GM18951 (cell line): Measurements from ENCODE around the gene ZNF556.

Experiments
- POLR2A ChIP-seq: IDR thresholded peaks from 4 replicates; pipeline ENCODE4 v1.6.1; 2011; ENCODE audit warnings: mild to moderate bottlenecking; ENCODE audit not compliant: insufficient read length, insufficient read depth; ENCODE audit errors: extremely low read depth
- in situ Hi-C: fragments of 300-500 bp; cut with MboI; formaldehyde crosslinking; loops from one replicate; pipeline ENCODE4 v1.12.0; 2022; ENCODE audit warnings: low sequenced_read_pairs, mixed read lengths, inconsistent platforms; ENCODE audit not compliant: unreplicated experiment

The ZNF556 gene

GRCh38 chr19:2845107-2845506, 22.0 kb upstream of the ZNF556 start:
- in situ Hi-C loops = no loop called here
- no peak for TF ChIP-seq POLR2A

DNA sequence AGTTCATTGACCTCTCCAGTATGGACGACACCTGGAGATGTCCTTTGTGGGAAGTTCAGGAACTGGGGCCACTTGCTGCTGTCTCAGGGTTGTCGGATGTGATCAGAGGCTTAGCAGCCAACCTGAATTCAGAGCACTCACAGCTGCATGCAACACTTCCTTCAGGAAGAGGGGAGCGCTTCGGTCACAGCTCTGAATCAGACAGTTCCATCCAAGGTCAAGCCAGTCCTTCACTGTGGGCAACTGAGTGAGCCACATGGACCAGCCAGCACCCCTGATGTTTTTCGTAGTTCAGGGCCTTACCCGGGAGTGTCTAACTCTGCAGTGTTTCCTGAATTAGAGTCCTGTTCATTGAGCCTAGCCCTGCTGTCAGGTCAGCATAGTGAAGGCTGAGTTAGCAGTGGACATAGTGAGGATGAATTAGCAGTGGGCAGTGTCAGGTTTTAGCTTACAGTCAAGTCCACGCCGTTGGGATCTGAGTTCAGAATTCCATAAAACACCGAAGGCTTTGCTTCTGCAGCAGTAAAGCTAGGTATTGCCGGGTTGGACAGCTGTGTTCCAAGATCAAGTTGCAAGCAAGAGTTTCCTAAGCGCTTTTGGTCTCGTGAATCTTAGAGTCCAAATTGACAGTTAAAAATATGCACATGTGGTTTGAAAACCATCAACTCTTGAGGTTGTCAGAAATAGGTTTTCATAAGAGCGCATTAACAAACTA, 20.8 kb upstream of the ZNF556 start:
- TF ChIP-seq POLR2A = no peak

GRCh38 chr19:2847507-2847906, 19.6 kb upstream of the ZNF556 start:
- in situ Hi-C loops = no loop called here
- no peak for TF ChIP-seq POLR2A

More for the DNA sequence above, 20.8 kb upstream of the ZNF556 start:
- in situ Hi-C loops = no loop called here

DNA sequence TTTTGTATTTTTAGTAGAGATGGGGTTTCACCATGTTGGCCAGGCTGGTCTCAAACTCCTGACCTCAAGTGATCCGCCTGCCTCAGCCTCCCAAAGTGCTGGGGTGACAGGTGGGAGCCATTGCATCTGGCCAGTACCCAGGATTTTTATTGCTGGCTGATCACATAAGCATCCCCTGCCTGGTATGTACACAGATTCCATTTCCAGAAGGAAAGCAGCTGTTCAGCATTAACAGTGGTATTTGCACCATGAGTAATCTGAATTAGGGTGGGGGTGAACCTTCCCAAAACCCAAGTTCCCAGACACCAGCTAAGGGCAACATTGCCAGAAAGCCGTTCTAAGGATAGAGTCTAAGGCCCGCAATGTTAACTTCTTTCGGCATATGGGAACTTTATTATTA, 18.5 kb upstream of the ZNF556 start:
- TF ChIP-seq POLR2A = no peak
- in situ Hi-C loops = no loop called here

DNA sequence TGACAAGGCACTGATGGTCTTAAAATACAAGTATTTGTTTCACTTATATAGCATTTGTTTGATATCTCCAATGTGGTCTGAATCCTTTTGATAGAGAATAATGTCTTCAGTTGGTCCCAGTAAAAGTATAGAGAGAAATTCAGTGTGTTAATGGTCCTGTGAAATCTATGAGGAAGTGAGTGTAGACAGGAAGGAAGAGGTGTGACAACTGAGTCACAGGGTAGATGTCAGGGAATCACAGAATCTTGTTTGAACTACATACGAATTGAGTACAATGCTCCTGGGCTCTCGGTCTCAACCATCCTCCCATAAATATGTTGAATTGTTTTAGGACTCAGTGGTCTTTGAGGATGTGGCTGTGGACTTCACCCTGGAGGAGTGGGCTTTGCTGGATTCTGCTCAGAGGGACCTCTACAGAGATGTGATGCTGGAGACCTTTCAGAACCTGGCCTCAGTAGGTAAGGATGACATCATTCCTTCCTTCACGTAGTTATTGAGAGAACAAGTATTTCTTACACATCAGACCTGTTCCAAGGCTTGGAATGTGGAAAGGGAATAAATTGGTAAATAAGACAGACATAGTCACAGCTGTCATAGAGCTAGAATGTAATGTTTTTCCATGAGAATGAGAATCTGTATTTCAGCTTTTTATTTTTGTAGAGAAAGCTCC, 16.7 kb upstream of the ZNF556 start:
- TF ChIP-seq POLR2A = no peak
- in situ Hi-C loops = no loop called here

DNA sequence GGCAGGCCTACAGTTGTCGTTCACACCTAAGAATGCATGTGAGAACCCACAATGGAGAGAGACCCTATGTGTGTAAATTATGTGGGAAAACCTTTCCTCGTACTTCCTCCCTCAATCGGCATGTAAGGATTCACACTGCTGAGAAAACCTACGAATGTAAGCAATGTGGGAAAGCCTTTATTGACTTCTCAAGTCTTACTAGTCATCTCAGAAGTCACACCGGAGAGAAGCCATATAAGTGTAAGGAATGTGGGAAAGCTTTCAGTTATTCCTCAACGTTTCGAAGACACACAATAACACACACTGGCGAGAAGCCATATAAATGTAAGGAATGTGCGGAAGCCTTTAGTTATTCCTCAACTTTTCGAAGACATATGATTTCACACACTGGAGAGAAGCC, 14.5 kb upstream of the ZNF556 start:
- TF ChIP-seq POLR2A = no peak
- in situ Hi-C loops = no loop called here

DNA sequence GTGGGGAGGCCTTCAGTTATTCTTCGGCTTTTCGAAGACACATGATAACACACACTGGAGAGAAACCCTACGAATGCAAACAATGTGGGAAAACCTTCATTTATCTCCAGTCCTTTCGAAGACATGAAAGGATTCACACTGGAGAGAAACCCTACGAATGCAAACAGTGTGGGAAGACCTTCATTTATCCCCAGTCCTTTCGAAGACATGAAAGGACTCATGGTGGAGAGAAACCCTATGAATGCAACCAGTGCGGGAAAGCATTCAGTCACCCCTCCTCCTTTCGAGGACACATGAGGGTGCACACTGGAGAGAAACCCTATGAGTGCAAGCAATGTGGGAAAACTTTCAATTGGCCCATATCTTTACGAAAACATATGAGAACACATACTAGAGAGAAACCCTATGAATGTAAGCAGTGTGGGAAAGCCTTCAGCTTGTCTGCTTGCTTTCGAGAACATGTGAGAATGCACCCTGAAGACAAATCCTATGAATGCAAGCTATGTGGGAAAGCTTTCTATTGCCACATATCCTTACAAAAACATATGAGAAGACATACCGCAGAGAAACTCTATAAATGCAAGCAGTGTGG, 14.0 kb upstream of the ZNF556 start:
- in situ Hi-C loops = no loop called here
- TF ChIP-seq POLR2A = no peak

GRCh38 chr19:2854849-2855248, 12.3 kb upstream of the ZNF556 start:
- in situ Hi-C loops = no loop called here
- no peak for TF ChIP-seq POLR2A

DNA sequence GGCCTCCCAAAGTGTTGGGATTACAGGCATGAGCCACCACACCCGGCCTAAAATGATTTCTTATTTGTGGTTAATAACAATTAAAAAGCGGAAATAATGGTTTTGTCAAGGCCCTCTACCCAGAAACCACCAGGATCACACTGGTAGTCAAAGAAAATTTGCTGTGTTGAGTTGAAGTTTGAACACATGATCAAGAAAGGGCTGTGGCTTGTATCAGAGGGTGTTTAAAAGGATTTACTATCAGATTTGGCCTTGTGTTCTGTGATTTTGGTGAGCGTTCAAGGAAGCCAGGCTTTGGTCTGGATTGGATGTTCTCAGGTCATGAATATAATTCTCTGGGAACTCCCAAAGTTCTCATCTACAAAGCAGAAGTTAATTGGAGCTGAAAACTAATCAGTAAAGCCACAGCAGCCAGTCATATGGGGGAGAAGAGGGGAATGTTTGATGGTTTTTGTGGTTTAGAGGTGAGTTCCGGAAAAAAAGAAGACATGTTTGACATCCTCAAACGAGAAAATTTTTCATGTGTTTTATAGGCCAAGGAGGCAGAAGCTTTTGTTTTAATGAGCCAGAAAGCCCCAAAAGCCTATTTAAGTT, 10.6 kb upstream of the ZNF556 start:
- no peak for TF ChIP-seq POLR2A
- in situ Hi-C loops = no loop called here

- in situ Hi-C loops = no loop called here
Measured at GRCh38 chr19:2858864-2859263, 8.3 kb upstream of the ZNF556 start.

DNA sequence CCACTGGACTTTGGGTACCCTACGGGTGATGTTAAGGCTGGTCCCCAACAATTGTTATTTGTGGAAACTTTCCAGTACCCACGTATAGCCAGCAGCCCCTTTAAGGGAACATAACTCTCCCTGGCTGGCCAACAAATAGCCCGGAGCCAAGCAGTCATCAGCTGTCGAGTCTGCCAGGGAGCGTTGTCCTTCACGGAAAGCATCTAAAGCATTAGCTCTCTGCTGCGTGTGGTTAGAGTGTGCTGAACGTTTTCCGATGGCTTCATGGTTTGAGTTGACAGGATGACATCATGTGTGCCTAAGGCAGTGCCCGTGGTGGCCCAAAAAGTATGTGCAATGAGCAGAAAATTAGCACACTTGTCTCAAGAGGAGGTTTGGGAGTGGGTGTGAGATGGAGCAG, 3.3 kb upstream of the ZNF556 start:
- TF ChIP-seq POLR2A = no peak
- in situ Hi-C loops = no loop called here

More at GRCh38 chr19:2858864-2859263, 8.3 kb upstream of the ZNF556 start:
- no peak for TF ChIP-seq POLR2A

DNA sequence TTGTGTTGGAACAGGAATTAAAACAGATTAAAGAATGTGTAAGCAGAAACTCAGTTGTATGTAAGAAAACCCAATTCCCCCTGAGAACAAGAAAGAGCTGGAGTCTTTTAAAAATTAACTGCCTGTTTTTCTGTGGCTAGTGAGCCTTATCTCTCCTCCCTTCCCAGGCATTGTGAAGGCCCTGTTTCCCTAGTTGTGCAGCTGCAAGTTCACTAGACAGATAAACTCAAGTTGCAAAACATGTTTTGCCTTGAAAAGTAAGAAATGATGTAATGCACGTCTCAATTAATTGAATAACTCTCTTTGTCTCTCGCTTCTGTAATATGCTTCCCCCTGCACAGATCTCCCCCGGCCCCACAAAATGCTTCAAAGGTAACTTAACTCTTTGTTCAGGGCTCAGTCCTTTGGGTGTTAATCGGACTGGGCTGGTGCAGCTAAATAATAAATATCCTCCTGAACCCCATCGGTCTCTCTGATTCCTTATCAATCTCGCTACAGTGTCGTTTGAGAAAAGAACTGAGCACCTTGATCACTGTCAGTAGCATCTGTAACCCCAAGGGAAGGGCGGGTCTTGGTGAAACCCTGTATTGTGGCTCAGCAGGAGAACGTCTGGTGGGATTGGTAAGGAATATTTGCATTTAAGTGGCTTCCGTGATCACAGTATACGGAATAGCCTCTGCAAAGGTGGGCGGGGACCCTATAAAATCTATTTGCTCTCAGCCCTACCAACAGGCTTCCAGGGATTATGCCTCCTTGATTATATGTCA, 1.6 kb upstream of the ZNF556 start:
- in situ Hi-C loops = no loop called here
- TF ChIP-seq POLR2A = no peak

- in situ Hi-C loops = no loop called here
Measured at GRCh38 chr19:2866495-2867024, 575 bp upstream of the ZNF556 start.

More at GRCh38 chr19:2866495-2867024, 575 bp upstream of the ZNF556 start:
- TF ChIP-seq POLR2A = no peak
